ENCODE results near the gene CPA5. TPM values are rescaled to one million over a fixed set of nuclear protein-coding genes. Genes with fewer than 3 reads are reported as not detected.

CPA5 gene
- total and polyA plus RNA-seq, 4 donors: 0.20 to 0.39 (median 0.26) TPM

DNA sequence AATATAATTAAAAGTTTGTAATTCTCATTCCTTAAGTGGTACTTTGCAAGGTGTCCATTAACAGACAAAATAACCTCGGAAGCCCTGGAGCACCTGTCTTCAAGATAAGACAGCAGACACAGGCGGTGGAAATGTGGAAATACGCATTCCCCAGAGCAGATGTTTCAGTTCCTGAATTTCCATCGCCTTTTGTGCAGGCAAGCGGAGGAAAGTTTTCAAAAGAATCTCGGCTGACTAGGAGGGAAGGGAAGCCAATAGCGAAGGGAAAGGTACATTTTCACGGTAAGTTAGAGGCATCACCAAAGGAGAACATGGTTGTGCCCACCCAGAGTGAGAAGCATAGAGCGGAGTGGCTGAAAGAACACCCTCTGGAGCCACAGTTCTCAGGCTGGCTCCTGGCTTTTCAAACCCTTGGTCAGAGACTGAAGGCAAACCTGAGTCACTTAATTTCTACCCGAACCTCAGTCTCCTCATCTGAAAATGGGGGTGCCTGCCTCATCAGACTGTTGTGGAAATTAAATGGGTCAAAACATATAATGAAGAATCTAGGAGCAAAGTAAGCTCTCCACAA, 49.3 kb downstream of the CPA5 start:
- peaks cover 10% of the 10 kb centered on the region for H3K4me1 ChIP-seq (ENCODE audit: control insufficient read depth, insufficient read depth, low read length)
- peaks cover 3% of the 10 kb centered on the region for H3K36me3 ChIP-seq (ENCODE audit: control insufficient read depth, insufficient read depth, low read length)
- peak in 1 of 6 donors; percentile 57 for DNase-seq (ENCODE audit: low read depth in 4 of 6, low spot score in 6 of 6)
- H3K4me3 ChIP-seq (ENCODE audit: low read depth, low read length): no peak overlapping the region
- WGBS (ENCODE audit: insufficient coverage): 65% methylated on average over 8 of the region's 10 CpGs
- no peaks in the 10 kb centered on the region for H3K9me3 ChIP-seq (ENCODE audit: control insufficient read depth, insufficient read depth, low read length)
- peak overlapping the region; percentile 37 for H3K27ac ChIP-seq (ENCODE audit: low read depth, low read length)
- H3K27me3 ChIP-seq (ENCODE audit: control insufficient read depth, insufficient read depth, low read length): no peaks in the 10 kb centered on the region

DNA sequence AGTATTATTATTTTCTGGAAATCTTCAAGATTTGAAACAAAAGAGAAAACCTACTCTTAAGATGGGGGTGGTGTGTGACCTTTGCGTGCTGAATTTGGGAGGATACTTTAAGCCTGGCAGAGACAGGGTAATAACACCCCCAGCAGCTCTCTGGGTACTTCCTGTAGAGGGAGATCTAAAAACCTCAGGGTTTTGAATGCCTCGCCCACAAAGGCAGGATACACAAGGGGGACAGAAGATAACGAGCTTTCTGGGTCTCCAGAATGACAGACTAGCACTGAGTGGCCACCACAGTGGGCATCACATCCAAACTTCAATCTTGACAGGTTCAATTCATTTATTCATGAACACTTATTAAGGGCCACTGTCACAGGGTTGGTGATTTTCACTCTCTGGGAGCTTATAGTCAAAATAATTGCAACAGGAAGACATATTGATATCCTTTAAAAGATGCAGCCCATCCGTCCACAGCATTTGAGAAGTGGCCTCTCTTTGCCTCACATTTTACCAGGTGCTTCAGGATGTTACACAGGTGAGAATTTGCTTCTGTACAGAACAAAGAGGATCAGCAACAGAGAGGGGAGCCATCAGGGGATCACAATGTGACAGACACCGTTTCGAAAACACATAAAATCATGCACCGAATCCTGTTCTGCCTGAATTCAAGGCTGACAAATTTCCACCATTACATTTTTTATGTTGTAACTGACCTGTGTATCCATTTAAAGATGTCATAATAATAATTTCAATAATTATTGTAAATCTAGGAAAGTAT, 50.0 kb downstream of the CPA5 start:
- WGBS (ENCODE audit: insufficient coverage): 90% methylated on average over 2 of the region's 7 CpGs
- Histone ChIP-seq H3K4me3 (ENCODE audit: low read depth, low read length) (no peak overlapping the region), H3K4me1 (ENCODE audit: control insufficient read depth, insufficient read depth, low read length) (peaks cover 10% of the 10 kb centered on the region), H3K9me3 (ENCODE audit: control insufficient read depth, insufficient read depth, low read length) (no peaks in the 10 kb centered on the region), H3K27ac (ENCODE audit: low read depth, low read length) (peak overlapping the region; percentile 18), H3K27me3 (ENCODE audit: control insufficient read depth, insufficient read depth, low read length) (no peaks in the 10 kb centered on the region), H3K36me3 (ENCODE audit: control insufficient read depth, insufficient read depth, low read length) (peaks cover 3% of the 10 kb centered on the region)
- peak in 1 of 6 donors; percentile 48 for DNase-seq (ENCODE audit: low read depth in 4 of 6, low spot score in 6 of 6)

DNA sequence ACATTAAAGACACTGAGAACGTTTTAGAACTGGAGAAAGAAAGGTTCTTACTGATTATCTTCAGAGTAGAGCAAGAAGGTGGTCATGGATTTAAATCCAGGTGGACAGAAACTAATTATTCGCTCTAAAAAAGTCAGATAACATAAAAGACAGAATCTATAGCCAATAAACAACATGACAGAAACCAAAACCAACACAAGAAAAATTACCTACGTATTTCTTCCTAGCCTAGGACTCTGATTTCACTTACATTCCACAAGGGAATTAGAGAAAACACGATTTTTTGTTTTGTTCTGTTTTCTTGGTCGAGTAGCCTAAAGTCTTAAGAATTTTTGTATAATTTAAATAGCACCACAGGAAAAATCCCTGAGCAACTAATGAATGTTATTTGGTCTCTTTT, 50.8 kb downstream of the CPA5 start:
- WGBS (ENCODE audit: insufficient coverage): no CpG with 5 or more reads among the region's 5 CpGs
- Histone ChIP-seq H3K27ac (ENCODE audit: low read depth, low read length) (peak overlapping the region; percentile 30), H3K9me3 (ENCODE audit: control insufficient read depth, insufficient read depth, low read length) (no peaks in the 10 kb centered on the region), H3K36me3 (ENCODE audit: control insufficient read depth, insufficient read depth, low read length) (peaks cover 3% of the 10 kb centered on the region), H3K27me3 (ENCODE audit: control insufficient read depth, insufficient read depth, low read length) (no peaks in the 10 kb centered on the region), H3K4me1 (ENCODE audit: control insufficient read depth, insufficient read depth, low read length) (peaks cover 10% of the 10 kb centered on the region), H3K4me3 (ENCODE audit: low read depth, low read length) (no peak overlapping the region)
- DNase-seq (ENCODE audit: low read depth in 4 of 6, low spot score in 6 of 6): no peak

DNA sequence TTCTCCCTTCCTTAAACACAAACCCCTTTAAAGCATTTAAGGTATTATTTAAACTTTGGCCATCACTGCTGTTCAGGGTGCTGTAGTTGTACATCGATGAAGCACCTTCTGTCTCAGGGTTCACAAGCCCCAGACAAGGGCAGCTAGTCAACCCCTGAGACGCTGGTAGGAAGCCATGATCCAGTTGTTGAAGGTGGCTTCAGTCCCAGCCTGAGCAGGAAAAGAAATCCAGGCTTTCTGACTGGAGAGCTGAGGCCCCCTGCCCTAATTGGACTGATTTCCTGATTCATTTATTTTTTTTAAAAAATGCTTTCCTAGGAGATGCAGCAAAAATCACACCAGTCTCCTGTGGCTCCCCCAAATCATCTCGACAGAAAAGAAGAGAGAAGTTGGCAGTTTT, 51.5 kb downstream of the CPA5 start:
- Histone ChIP-seq H3K9me3 (ENCODE audit: control insufficient read depth, insufficient read depth, low read length) (no peaks in the 10 kb centered on the region), H3K36me3 (ENCODE audit: control insufficient read depth, insufficient read depth, low read length) (peaks cover 3% of the 10 kb centered on the region), H3K4me3 (ENCODE audit: low read depth, low read length) (no peak overlapping the region), H3K4me1 (ENCODE audit: control insufficient read depth, insufficient read depth, low read length) (peaks cover 10% of the 10 kb centered on the region), H3K27ac (ENCODE audit: low read depth, low read length) (peak overlapping the region; percentile 79), H3K27me3 (ENCODE audit: control insufficient read depth, insufficient read depth, low read length) (no peaks in the 10 kb centered on the region)
- 29% methylated on average over 2 of the region's 3 CpGs for WGBS (ENCODE audit: insufficient coverage)
- DNase-seq (ENCODE audit: low read depth in 4 of 6, low spot score in 6 of 6): peak in 2 of 6 donors; percentile 40 to 76

DNA sequence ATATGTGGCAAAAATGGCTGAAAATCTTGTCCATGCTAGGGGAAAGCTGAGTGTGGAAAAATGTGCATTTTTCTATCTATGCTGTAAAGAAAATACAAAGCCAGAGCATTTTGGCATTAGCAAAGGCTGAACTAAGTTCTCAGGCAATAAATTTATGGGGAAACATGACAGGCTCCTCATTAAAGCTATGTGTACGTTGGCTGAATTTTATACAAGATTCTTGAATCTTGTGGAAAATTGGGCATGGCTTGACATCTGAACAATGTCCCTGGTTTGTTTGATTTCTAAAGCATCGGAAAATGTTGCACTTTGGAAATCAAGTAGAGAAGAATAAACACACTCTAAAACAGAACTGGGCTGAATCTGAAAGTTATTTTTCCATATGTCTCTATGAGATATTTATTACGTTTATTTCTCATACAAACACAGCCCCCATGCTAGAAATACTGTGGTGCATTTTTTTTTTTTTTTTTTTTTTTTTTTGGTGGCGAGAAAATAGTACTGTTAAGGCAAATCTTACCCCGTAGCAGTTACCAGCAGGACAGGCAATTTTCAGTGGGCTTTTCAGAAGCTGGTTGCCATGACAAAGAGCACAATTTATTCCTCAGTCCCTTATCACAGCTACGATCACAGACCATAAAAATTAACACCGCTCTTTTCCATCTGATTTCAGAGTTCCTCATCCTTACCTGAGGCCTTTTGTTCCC, 52.6 kb downstream of the CPA5 start:
- Histone ChIP-seq H3K27me3 (ENCODE audit: control insufficient read depth, insufficient read depth, low read length) (no peaks in the 10 kb centered on the region), H3K9me3 (ENCODE audit: control insufficient read depth, insufficient read depth, low read length) (no peaks in the 10 kb centered on the region), H3K27ac (ENCODE audit: low read depth, low read length) (peak overlapping the region; percentile 79), H3K4me1 (ENCODE audit: control insufficient read depth, insufficient read depth, low read length) (peaks cover 10% of the 10 kb centered on the region), H3K36me3 (ENCODE audit: control insufficient read depth, insufficient read depth, low read length) (peaks cover 3% of the 10 kb centered on the region), H3K4me3 (ENCODE audit: low read depth, low read length) (no peak overlapping the region)
- WGBS (ENCODE audit: insufficient coverage): 35% methylated on average over 4 of the region's 7 CpGs
- DNase-seq (ENCODE audit: low read depth in 4 of 6, low spot score in 6 of 6): peak in 2 of 6 donors; percentile 55 to 78

DNA sequence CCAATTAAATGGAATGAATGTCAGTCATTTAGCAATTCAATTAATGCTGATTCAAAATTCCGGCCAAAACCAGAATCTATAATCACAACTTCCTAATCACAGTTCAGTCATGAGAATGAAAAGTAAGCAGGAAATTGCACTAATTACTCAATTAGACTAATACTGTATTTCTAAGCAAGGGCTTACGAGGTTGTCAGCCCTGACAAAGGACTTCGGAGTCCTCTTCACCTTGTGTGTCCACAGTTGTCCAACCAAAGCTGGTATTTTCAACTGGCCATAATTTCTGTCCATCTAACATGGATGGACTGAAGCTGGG, 53.1 kb downstream of the CPA5 start:
- Histone ChIP-seq H3K36me3 (ENCODE audit: control insufficient read depth, insufficient read depth, low read length) (peaks cover 3% of the 10 kb centered on the region), H3K27ac (ENCODE audit: low read depth, low read length) (peak overlapping the region; percentile 79), H3K27me3 (ENCODE audit: control insufficient read depth, insufficient read depth, low read length) (no peaks in the 10 kb centered on the region), H3K9me3 (ENCODE audit: control insufficient read depth, insufficient read depth, low read length) (no peaks in the 10 kb centered on the region), H3K4me1 (ENCODE audit: control insufficient read depth, insufficient read depth, low read length) (peaks cover 10% of the 10 kb centered on the region), H3K4me3 (ENCODE audit: low read depth, low read length) (no peak overlapping the region)
- WGBS (ENCODE audit: insufficient coverage): 100% methylated on average over 1 of the region's 3 CpGs
- DNase-seq (ENCODE audit: low read depth in 4 of 6, low spot score in 6 of 6): no peak

DNA sequence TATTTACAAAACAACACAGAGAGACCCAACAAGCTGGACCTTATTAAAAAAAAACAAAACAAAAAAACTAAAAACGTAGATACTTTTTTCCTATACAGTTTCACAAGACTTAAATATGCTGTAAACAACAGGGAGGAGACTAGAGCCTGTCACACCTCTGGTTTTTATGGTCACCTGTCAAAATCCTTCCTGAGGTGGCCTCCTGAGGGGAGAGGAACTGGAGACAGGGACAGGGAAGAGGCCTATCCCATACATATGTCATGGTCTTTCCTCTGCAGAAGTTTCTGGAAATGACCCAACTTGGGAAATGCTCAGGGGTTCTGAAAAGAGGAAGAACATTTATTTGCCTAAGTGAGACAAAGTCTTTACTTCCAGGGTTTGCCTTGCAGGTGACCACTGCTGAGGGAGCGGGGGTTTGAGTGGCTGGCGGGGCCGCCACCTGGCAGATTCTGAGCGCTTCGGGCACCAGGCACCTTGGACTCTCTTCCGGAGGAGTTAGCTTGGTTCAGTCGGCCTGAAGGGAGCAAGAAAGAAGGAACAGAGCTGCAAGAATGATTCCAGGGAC, 54.0 kb downstream of the CPA5 start:
- H3K27ac ChIP-seq (ENCODE audit: low read depth, low read length): peak overlapping the region; percentile 1
- no peak for DNase-seq (ENCODE audit: low read depth in 4 of 6, low spot score in 6 of 6)
- H3K36me3 ChIP-seq (ENCODE audit: control insufficient read depth, insufficient read depth, low read length): peaks cover 3% of the 10 kb centered on the region
- WGBS (ENCODE audit: insufficient coverage): 92% methylated on average over 7 of the region's 8 CpGs
- no peaks in the 10 kb centered on the region for H3K27me3 ChIP-seq (ENCODE audit: control insufficient read depth, insufficient read depth, low read length)
- H3K4me1 ChIP-seq (ENCODE audit: control insufficient read depth, insufficient read depth, low read length): peaks cover 10% of the 10 kb centered on the region
- no peaks in the 10 kb centered on the region for H3K9me3 ChIP-seq (ENCODE audit: control insufficient read depth, insufficient read depth, low read length)
- H3K4me3 ChIP-seq (ENCODE audit: low read depth, low read length): no peak overlapping the region

DNA sequence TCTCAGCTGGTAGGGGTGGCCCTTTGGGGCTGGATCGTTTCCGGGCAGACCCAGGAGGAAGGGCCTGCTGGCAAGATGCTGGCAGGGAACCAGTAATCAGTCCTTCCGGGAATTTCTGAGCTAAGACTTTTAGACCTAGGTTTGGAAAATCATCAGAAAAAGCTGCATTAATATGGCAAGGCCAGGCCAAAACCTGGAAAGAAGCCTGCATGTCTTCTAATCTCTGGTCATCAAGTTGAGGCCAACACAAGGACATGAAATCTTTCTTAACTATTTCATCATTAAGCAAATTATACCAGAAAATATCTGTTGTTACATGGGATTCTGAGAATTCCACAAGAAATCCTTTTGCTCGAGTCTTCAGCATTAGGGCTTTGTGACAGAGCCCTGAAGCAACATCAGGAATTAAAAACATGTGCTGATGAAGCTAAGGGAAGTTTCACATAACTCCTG, 55.5 kb downstream of the CPA5 start:
- WGBS (ENCODE audit: insufficient coverage): 82% methylated on average over 4 of the region's 4 CpGs
- peaks cover 3% of the 10 kb centered on the region for H3K36me3 ChIP-seq (ENCODE audit: control insufficient read depth, insufficient read depth, low read length)
- no peak for DNase-seq (ENCODE audit: low read depth in 4 of 6, low spot score in 6 of 6)
- H3K27ac ChIP-seq (ENCODE audit: low read depth, low read length): peak overlapping the region; percentile 49
- H3K9me3 ChIP-seq (ENCODE audit: control insufficient read depth, insufficient read depth, low read length): no peaks in the 10 kb centered on the region
- no peak overlapping the region for H3K4me3 ChIP-seq (ENCODE audit: low read depth, low read length)
- peaks cover 10% of the 10 kb centered on the region for H3K4me1 ChIP-seq (ENCODE audit: control insufficient read depth, insufficient read depth, low read length)
- H3K27me3 ChIP-seq (ENCODE audit: control insufficient read depth, insufficient read depth, low read length): no peaks in the 10 kb centered on the region

DNA sequence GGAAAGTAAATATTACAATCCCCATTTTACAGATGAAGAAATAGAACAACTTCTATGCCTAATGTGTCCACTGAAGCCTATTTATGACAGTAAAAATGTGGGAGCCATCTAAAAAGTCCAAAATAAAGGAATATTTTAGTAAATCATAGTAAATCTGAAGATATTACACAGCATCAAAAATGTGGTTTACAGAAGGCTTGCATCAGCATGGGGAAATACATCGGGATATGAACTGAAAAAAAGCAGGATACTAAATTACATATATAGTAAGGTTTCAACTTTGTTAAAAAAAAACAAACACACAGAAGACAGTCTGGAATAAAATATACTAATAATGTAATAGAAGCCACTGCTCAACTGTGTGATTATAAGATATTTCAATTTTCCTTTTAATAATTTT, 56.5 kb downstream of the CPA5 start:
- no peak overlapping the region for H3K4me3 ChIP-seq (ENCODE audit: low read depth, low read length)
- H3K27me3 ChIP-seq (ENCODE audit: control insufficient read depth, insufficient read depth, low read length): no peaks in the 10 kb centered on the region
- H3K9me3 ChIP-seq (ENCODE audit: control insufficient read depth, insufficient read depth, low read length): no peaks in the 10 kb centered on the region
- H3K36me3 ChIP-seq (ENCODE audit: control insufficient read depth, insufficient read depth, low read length): peaks cover 3% of the 10 kb centered on the region
- WGBS (ENCODE audit: insufficient coverage): no CpG with 5 or more reads among the region's 1 CpG
- peaks cover 8% of the 10 kb centered on the region for H3K4me1 ChIP-seq (ENCODE audit: control insufficient read depth, insufficient read depth, low read length)
- no peak for DNase-seq (ENCODE audit: low read depth in 4 of 6, low spot score in 6 of 6)
- peak overlapping the region; percentile 49 for H3K27ac ChIP-seq (ENCODE audit: low read depth, low read length)
